Measurements from ENCODE around the gene PRDM5. TPM values are rescaled to one million over a fixed set of nuclear protein-coding genes. Genes with fewer than 3 reads are reported as not detected.

The PRDM5 gene
- total RNA-seq, 4 donors from 2014 or later = 17.7 to 49.9 (median 44.6) TPM

DNA sequence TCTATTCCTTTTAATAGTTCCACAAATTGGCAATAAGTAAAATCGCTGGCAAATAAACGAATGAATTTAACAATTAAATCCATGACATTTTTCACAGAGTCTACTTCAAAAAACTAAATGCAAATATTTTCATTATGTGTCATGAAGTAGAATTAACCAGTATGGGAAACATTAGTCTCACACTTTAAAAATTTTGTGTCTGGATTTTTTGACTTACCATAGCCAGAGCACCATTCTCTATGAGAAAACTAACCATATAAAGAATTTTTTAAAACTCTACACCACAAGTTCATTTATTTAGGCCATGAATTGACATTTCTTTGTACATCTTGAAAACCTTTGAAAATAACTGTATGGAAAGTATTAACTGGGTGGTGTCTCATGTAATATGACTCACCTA is 41.2 kb downstream of the PRDM5 start:
- Histone ChIP-seq H3K27me3 (no peaks in the 10 kb centered on the region), H3K36me3 (no peaks in the 10 kb centered on the region), H3K9me3 (no peaks in the 10 kb centered on the region), H3K4me1 (no peaks in the 10 kb centered on the region), H3K27ac (no peak overlapping the region), H3K4me3 (replicated peaks in 1 of 3) (no peak overlapping the region)
- intact Hi-C loops (cut with DNase I) = no loop called here
- WGBS, 2 donors = 96 to 98% methylated on average over 2 of the region's 2 CpGs
- no peak for TF ChIP-seq POLR2A (IDR thresholded peaks at IDR 0.05)
- TF ChIP-seq, protein P1, sequence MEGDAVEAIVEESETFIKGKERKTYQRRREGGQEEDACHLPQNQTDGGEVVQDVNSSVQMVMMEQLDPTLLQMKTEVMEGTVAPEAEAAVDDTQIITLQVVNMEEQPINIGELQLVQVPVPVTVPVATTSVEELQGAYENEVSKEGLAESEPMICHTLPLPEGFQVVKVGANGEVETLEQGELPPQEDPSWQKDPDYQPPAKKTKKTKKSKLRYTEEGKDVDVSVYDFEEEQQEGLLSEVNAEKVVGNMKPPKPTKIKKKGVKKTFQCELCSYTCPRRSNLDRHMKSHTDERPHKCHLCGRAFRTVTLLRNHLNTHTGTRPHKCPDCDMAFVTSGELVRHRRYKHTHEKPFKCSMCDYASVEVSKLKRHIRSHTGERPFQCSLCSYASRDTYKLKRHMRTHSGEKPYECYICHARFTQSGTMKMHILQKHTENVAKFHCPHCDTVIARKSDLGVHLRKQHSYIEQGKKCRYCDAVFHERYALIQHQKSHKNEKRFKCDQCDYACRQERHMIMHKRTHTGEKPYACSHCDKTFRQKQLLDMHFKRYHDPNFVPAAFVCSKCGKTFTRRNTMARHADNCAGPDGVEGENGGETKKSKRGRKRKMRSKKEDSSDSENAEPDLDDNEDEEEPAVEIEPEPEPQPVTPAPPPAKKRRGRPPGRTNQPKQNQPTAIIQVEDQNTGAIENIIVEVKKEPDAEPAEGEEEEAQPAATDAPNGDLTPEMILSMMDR (IDR thresholded peaks at IDR 0.05) = no peak
- no peak for DNase-seq

DNA sequence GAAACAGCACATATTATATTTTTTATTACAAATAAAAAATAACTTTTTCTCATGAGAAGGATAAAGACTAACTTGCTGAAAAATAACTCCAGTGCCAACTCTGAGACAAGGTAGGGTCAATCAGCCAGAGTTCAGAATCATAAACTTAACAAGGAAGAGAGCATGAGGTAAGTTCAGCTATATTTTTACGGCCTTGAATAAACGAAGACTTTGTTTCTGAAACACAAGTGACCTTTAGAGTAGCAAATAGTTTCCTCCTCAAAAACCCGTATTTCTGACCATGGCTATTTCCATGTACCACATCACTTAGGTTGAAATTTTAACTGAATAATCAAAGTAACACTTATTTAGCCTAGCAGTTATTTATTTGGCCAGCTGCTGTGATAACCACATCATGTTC is 45.5 kb downstream of the PRDM5 start:
- no peak overlapping the region for H3K4me3 ChIP-seq (replicated peaks in 1 of 3)
- WGBS, 2 donors = 74 to 75% methylated on average over 3 of the region's 3 CpGs
- intact Hi-C loops (cut with DNase I) = no loop called here
- no peaks in the 10 kb centered on the region for H3K27me3 ChIP-seq
- H3K36me3 ChIP-seq = no peaks in the 10 kb centered on the region
- no peak for DNase-seq
- H3K27ac ChIP-seq = no peak overlapping the region
- H3K9me3 ChIP-seq = no peaks in the 10 kb centered on the region
- H3K4me1 ChIP-seq = peaks cover 0 to 4% of the 10 kb centered on the region in 2 donors
- no peak for TF ChIP-seq POLR2A (IDR thresholded peaks at IDR 0.05)
- TF ChIP-seq, protein P1 (IDR thresholded peaks at IDR 0.05) = no peak

DNA sequence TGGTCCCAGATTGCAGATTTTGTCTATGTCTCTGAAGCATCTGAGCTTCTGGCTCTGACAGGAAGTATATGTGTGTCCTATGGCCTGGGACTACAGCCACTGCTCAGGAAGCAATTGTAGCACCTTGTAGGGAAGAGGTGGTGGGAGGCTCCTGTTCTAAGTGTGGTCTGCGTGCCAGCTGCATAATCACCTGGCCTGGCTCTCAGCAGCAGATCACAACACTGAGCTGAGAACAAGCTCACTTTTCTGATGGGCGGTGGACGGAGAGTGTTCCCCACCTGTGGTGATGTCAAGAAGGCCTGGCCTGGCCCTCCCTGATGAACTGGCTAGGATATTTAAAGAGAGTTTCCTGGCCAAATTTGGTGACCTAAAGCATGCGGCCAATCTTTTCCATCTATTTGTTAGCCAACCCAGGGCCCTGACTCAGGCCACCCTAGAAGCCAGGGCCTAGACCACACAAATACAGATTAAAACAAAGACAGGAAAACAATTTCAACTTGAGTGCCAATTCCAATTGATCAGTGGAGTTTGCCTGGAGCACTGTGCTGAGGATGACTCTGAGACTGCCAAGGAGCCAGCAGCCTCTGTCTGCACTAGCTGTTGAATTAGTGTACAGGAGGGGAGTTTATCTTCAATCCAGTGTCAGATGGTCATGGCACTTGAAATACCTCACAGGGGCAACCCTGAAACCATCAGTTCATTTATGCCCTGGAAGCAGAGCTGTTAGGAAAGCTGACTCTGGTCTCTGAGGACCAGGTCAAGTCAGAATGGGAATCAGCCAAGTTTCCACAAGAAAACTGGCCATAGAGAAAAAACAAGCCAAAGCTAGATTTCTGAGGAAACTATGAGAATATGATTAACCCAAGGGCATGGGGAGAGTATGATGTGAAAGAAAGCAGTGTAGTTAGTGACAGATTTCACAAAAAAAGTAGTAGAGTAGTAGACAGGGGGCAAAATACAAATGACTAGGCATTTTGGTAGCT is 47.4 kb downstream of the PRDM5 start:
- Histone ChIP-seq H3K4me1 (peaks cover 0 to 4% of the 10 kb centered on the region in 2 donors), H3K27me3 (no peaks in the 10 kb centered on the region), H3K4me3 (replicated peaks in 1 of 3) (no peak overlapping the region), H3K36me3 (no peaks in the 10 kb centered on the region), H3K27ac (no peak overlapping the region), H3K9me3 (no peaks in the 10 kb centered on the region)
- no peak for DNase-seq
- WGBS, 2 donors = 78 to 88% methylated on average over 4 of the region's 4 CpGs
- intact Hi-C loops (cut with DNase I) = no loop called here
- TF ChIP-seq, protein P1 (IDR thresholded peaks at IDR 0.05) = no peak
- TF ChIP-seq POLR2A (IDR thresholded peaks at IDR 0.05) = no peak

DNA sequence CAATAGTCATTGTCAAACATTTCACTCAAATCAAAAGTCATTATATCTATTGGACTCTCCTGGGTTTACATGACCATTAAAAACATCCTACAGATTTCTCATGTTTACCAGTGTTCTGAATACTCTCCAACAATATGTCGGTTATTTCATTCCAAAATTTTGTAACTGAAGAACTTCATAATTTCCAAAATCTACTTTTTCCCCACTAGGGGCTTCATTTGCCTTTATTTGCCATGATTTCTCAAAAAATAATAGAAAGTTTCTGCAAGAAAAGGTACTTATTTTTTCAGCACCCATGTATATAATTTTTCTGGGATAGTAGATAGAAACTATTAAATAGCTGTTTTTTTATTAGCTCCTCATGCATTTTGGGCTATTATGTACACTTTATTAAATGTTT is 49.0 kb downstream of the PRDM5 start:
- intact Hi-C loops (cut with DNase I) = no loop called here
- H3K4me1 ChIP-seq = peaks cover 0 to 4% of the 10 kb centered on the region in 2 donors

More for the DNA sequence above, 49.0 kb downstream of the PRDM5 start:
- no peak for DNase-seq
- Histone ChIP-seq H3K9me3 (no peaks in the 10 kb centered on the region), H3K27me3 (no peaks in the 10 kb centered on the region), H3K36me3 (no peaks in the 10 kb centered on the region), H3K4me3 (replicated peaks in 1 of 3) (no peak overlapping the region), H3K27ac (no peak overlapping the region)
- TF ChIP-seq, protein P1 (IDR thresholded peaks at IDR 0.05) = no peak
- TF ChIP-seq POLR2A (IDR thresholded peaks at IDR 0.05) = no peak
- WGBS, 2 donors = 88 to 93% methylated on average over 1 of the region's 1 CpG

Data from thyroid gland (tissue), 4 donors.